GM18867 (cell line): ENCODE measurements around the gene TSSC4.

ENCODE experiments used
- ATAC-seq: cut with Tn5 transposase; IDR thresholded peaks from one replicate; pipeline ENCODE4 v1.9.1; 2021; ENCODE audit warnings: mild to moderate bottlenecking, moderate library complexity; ENCODE audit not compliant: unreplicated experiment

The TSSC4 gene

GRCh38 chr11:2368851-2369180 is 31.7 kb upstream of the TSSC4 start:
- no peak for ATAC-seq

GRCh38 chr11:2369320-2369719 is 31.2 kb upstream of the TSSC4 start:
- ATAC-seq: no peak

GRCh38 chr11:2369896-2370295 is 30.7 kb upstream of the TSSC4 start:
- no peak for ATAC-seq

GRCh38 chr11:2374456-2375201 is 25.9 kb upstream of the TSSC4 start:
- no peak for ATAC-seq

GRCh38 chr11:2375341-2375853 is 25.2 kb upstream of the TSSC4 start:
- ATAC-seq: no peak

GRCh38 chr11:2375964-2376551 is 24.5 kb upstream of the TSSC4 start:
- ATAC-seq: no peak

GRCh38 chr11:2376751-2377451 is 23.6 kb upstream of the TSSC4 start, which contains the start of gene CD81:
Gene CD81 (plus strand): TSS chr11:2377310. CDS start chr11:2377550, 240 bp downstream.
- ATAC-seq: no peak

GRCh38 chr11:2377511-2378443 is 22.8 kb upstream of the TSSC4 start:
- no peak for ATAC-seq

- ATAC-seq: no peak
Observed at GRCh38 chr11:2378527-2379210, 21.9 kb upstream of the TSSC4 start.

- no peak for ATAC-seq
Observed at GRCh38 chr11:2379466-2380174, 20.9 kb upstream of the TSSC4 start.

GRCh38 chr11:2380396-2380795 is 20.2 kb upstream of the TSSC4 start:
- ATAC-seq: no peak

- no peak for ATAC-seq
Observed at GRCh38 chr11:2380807-2381350, 19.7 kb upstream of the TSSC4 start.

GRCh38 chr11:2381494-2382128 is 18.9 kb upstream of the TSSC4 start:
- ATAC-seq: no peak

- no peak for ATAC-seq
Observed at GRCh38 chr11:2382129-2382517, 18.4 kb upstream of the TSSC4 start.

GRCh38 chr11:2382936-2383851 is 17.4 kb upstream of the TSSC4 start:
- no peak for ATAC-seq

- peak; percentile 25 for ATAC-seq
Observed at GRCh38 chr11:2383852-2384804, 16.4 kb upstream of the TSSC4 start.
